ENCODE results near the gene MAT2B.

GRCh38 chr5:163563112-163563511 lies 57.7 kb downstream of the MAT2B start:
- TF ChIP-seq CTCF (conservative IDR thresholded peaks at IDR 0.05) (no peak), EZH2 (IDR thresholded peaks at IDR 0.05; ENCODE audit: low read depth) (no peak)

All from PC-9 (cell line).